ENCODE measurements around the gene SLC29A2.

Gene SLC29A2

GRCh38 chr11:66373265-66373664 lies 1.7 kb upstream of the SLC29A2 start:
- Histone ChIP-seq H3F3A (ENCODE audit: insufficient read depth, low read length) (no peaks in the 10 kb centered on the region), H3K9ac (ENCODE audit: low read length) (no peak overlapping the region), H3K9me3 (replicated peaks; ENCODE audit: insufficient read depth, low read length) (no peaks in the 10 kb centered on the region), H2AFZ (ENCODE audit: low read length) (no peak overlapping the region), H3K4me1 (ENCODE audit: low read length) (no peaks in the 10 kb centered on the region), H3K79me2 (ENCODE audit: low read length) (no peaks in the 10 kb centered on the region), H3K9me2 (replicated peaks; ENCODE audit: insufficient read depth, low read length) (no peaks in the 10 kb centered on the region), H4K20me1 (ENCODE audit: insufficient read depth, low read length) (no peaks in the 10 kb centered on the region), H3K36me3 (replicated peaks; ENCODE audit: insufficient read depth, low read length) (no peaks in the 10 kb centered on the region), H3K4me3 (ENCODE audit: low read length) (no peak overlapping the region), H3K27me3 (replicated peaks; ENCODE audit: insufficient read depth, low read length) (peaks cover 83% of the 10 kb centered on the region), H3K27ac (ENCODE audit: low read length) (no peak overlapping the region), H3K4me2 (ENCODE audit: low read depth, low read length) (no peak overlapping the region)
- DNase-seq = no peak
- TF ChIP-seq CTCF (IDR thresholded peaks at IDR 0.05; ENCODE audit: low read length) = no peak
- TF ChIP-seq EZH2phosphoT487 (IDR thresholded peaks at IDR 0.05; ENCODE audit: low read length) = no peak
- TF ChIP-seq EZH2 (optimal IDR thresholded peaks at IDR 0.05; ENCODE audit: low read depth, low read length) = no peak

GRCh38 chr11:66369073-66369894 lies 2.3 kb downstream of the SLC29A2 start:
- Histone ChIP-seq H3K4me3 (ENCODE audit: low read length) (no peak overlapping the region), H3K36me3 (replicated peaks; ENCODE audit: insufficient read depth, low read length) (no peaks in the 10 kb centered on the region), H3K9ac (ENCODE audit: low read length) (no peak overlapping the region), H3K27ac (ENCODE audit: low read length) (no peak overlapping the region), H3F3A (ENCODE audit: insufficient read depth, low read length) (no peaks in the 10 kb centered on the region), H2AFZ (ENCODE audit: low read length) (no peak overlapping the region), H3K4me2 (ENCODE audit: low read depth, low read length) (no peak overlapping the region), H3K79me2 (ENCODE audit: low read length) (no peaks in the 10 kb centered on the region), H3K27me3 (replicated peaks; ENCODE audit: insufficient read depth, low read length) (peaks cover 88% of the 10 kb centered on the region), H3K9me3 (replicated peaks; ENCODE audit: insufficient read depth, low read length) (no peaks in the 10 kb centered on the region), H3K9me2 (replicated peaks; ENCODE audit: insufficient read depth, low read length) (no peaks in the 10 kb centered on the region), H3K4me1 (ENCODE audit: low read length) (no peaks in the 10 kb centered on the region), H4K20me1 (ENCODE audit: insufficient read depth, low read length) (no peaks in the 10 kb centered on the region)
- TF ChIP-seq CTCF (IDR thresholded peaks at IDR 0.05; ENCODE audit: low read length) (no peak), EZH2phosphoT487 (IDR thresholded peaks at IDR 0.05; ENCODE audit: low read length) (no peak), EZH2 (optimal IDR thresholded peaks at IDR 0.05; ENCODE audit: low read depth, low read length) (no peak)
- no peak for DNase-seq

DNA sequence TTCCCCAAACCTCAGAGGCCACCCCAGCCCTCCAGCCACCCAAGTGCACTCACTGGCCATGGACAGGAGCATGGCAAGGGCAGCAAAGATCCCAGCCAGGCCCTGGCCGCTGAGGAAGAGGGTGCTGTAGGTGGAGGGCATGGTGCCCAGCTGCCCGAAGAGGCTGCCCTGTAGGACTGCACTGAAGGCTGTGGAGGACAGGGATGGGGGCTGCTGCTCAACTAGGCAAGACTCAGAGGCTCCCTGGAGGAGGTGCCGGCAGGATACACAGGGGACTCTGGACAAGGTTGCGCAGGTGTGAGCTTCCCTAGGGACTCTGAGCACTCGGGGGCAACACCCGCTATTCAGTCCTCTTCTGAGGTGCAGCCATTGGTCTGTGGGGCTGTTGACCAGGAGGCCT lies 3.1 kb downstream of the SLC29A2 start:
- Histone ChIP-seq H3K4me3 (ENCODE audit: low read length) (no peak overlapping the region), H3K9me3 (replicated peaks; ENCODE audit: insufficient read depth, low read length) (no peaks in the 10 kb centered on the region), H2AFZ (ENCODE audit: low read length) (no peak overlapping the region), H3K4me2 (ENCODE audit: low read depth, low read length) (no peak overlapping the region), H3K36me3 (replicated peaks; ENCODE audit: insufficient read depth, low read length) (no peaks in the 10 kb centered on the region), H4K20me1 (ENCODE audit: insufficient read depth, low read length) (no peaks in the 10 kb centered on the region), H3K4me1 (ENCODE audit: low read length) (no peaks in the 10 kb centered on the region), H3K27ac (ENCODE audit: low read length) (no peak overlapping the region), H3K79me2 (ENCODE audit: low read length) (no peaks in the 10 kb centered on the region), H3K27me3 (replicated peaks; ENCODE audit: insufficient read depth, low read length) (peaks cover 82% of the 10 kb centered on the region), H3K9me2 (replicated peaks; ENCODE audit: insufficient read depth, low read length) (no peaks in the 10 kb centered on the region), H3F3A (ENCODE audit: insufficient read depth, low read length) (no peaks in the 10 kb centered on the region), H3K9ac (ENCODE audit: low read length) (no peak overlapping the region)
- TF ChIP-seq CTCF (IDR thresholded peaks at IDR 0.05; ENCODE audit: low read length) = no peak
- TF ChIP-seq EZH2 (optimal IDR thresholded peaks at IDR 0.05; ENCODE audit: low read depth, low read length) = no peak
- no peak for TF ChIP-seq EZH2phosphoT487 (IDR thresholded peaks at IDR 0.05; ENCODE audit: low read length)
- DNase-seq = no peak
